GF-D8 (cell line): Measurements from ENCODE around the gene VPS33B.
"Not testable (repeated sequence)": the region's sequence is repeated elsewhere in the genome, so short reads cannot be mapped to it uniquely, and the experiment has no call there.

Source experiments
- DNase-seq: peaks from one replicate; lab custom pipeline; 2025; lab: John Stamatoyannopoulos, UW

VPS33B gene

DNA sequence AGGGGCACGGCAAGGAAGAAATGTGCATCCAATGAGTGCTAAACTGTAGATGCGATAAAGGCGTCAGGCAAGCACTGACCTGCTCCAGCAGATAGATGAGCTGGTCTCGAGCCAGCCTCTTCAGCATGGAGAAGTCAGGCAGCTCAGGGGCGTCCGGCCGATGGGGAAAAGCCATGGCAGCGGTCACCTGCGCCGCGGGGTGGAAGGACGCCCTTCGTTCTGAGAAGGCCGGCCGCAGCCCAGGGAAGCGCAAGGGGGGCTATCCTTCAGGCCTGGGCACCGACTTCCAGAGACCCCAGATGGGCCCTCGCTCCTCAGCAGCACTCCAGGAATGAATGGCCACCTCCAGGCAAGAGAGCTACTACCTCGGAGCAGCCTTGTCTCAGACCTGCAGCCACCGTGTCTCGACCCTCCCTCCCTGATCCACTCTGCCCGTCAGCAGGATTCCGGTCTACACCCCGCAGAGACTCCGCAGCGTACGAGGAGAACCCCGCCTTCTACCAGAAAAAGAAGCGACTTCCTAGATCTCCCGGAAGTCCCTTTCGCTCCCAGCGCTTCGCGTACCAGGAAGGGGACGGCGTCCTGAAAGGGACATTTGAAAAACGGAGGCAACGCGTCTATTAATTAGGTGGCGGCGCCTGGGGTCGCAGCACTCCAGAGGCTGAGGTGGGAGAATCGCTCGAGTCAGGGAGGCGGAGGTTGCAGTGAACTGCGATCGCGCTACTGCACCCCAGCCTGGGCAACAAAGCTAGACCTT is at the start of gene VPS33B:
Gene VPS33B, minus strand, starts transcription at position 520 of the 757 bp plus-strand sequence. Its CDS starts 345 bp downstream, at position 175.
- DNase-seq, result peak; percentile 80

GRCh38 chr15:91072161-91072560 is 49.8 kb upstream of the VPS33B start:
- DNase-seq, result no peak

DNA sequence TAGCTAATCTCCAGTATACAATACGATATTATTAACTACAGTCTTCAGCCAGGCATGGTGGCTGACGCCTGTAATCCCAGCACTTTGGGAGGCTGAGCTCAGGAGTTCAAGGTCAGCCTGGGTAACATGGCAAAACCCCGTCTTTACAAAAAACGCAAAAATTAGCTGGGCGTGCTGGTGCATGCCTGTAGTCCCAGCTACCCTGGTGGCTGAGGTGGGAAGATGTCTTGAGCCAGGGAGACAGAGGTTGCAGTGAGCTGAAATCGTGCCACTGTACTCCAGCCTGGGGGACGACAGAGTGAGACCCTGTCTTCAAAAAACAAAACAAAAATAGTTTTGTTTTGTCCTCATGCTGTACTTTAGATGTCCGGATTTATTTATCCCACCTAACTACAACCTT is 48.5 kb upstream of the VPS33B start:
- no peak for DNase-seq

DNA sequence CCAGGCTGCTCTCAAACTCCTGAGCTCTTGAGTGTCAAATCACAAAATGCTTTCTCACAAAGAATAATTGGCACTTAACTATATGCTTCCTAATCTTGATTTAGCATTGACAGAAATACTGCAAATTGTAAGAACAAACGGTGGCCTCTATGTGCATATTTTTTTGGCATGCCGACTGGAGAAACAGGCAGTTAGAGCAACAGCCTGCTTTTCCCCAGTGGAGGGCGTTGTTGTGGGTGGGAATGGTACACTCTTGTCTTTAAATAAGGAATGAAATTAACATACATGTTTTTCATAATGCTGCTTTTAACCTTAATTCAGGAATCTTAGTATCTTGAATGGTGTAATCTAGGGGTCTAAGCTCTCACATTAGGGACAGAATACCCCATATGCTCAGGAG is 46.6 kb upstream of the VPS33B start:
- DNase-seq, result no peak

GRCh38 chr15:91068436-91068835 is 46.0 kb upstream of the VPS33B start:
- DNase-seq, result no peak

DNA sequence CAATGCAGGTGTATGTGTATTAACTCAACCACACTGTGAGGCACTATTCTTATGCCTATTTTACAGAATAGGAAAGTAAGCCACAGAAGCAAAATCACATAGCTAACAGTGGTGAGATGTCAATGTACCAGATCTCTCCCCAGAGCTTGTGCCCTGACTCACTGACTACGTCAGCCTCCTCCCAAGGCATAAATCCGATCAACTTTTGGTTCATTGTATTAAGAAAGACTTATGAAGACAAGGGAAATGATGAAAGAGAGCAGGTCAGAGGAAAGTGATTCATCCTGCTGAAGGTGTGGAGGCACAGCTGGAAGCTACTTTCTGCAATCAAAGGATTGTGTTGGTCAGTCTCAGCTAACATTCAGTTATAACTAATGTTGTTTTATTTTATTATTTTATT is 44.6 kb upstream of the VPS33B start:
- DNase-seq, result no peak

- no peak for DNase-seq
Measured at GRCh38 chr15:91065505-91065904, 43.1 kb upstream of the VPS33B start.

DNA sequence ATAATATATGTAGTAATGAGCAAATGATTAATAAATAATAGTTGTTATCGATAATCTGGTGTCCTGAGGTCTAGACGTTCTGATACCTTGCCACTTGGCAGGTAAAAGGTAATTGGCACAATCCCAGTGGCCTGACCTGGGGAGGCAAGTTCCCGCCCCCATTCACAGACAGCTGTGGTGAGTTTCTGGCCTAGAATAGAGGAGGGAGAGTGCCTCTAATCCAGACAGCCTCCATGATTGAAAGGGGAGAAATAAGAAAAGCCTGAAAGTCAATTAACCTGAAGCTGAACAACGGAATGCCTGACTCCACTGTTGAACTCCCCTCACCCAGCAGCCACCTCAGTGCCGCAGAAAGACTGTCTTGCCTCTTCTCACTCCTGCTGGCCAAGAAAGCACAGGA is 39.6 kb upstream of the VPS33B start:
- DNase-seq, result no peak

DNA sequence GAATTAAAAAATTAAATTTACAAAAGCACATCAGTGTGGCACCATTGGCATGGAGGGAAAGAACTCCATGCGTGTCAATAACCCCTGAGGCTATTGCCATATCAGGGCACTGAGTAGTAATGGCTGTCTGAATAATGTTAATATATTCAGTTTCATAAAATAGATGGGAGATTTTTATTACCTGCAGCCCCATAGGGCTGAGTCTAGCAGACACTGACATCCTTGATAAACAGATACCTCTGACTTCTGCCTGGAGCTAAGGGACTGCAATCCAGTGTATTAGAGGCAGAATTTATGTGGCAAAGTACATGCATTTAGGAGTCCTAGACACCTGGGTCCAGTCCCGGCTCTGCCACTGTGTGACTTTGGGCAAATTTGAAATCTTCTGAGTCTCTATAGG is 38.8 kb upstream of the VPS33B start:
- no peak for DNase-seq

- DNase-seq, result peak; percentile 9
Measured at GRCh38 chr15:91055548-91056331, 33.3 kb upstream of the VPS33B start.

GRCh38 chr15:91054816-91055215 is 32.4 kb upstream of the VPS33B start:
- DNase-seq, result no peak

DNA sequence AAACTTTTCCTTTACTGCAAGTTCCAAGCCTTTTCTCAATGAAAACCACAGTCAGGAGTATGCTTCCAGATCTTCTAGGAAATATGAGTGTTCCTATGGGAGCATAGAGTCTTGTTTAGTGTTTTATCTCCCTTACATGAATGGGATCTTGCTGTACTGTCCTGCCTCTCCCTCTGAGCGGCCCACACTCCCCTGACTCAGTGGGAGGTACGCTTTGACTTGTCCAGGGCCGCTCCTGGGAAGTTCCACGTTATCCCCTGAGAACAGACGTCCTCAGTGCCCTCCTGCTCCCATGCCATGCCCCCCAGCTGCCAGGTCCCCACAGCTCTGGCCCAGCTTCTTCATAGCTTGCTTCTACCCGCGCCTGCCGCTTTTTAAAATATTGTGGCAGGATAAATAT is 28.9 kb upstream of the VPS33B start:
- no peak for DNase-seq

- no peak for DNase-seq
Measured at GRCh38 chr15:91050128-91050455, 27.7 kb upstream of the VPS33B start.

DNA sequence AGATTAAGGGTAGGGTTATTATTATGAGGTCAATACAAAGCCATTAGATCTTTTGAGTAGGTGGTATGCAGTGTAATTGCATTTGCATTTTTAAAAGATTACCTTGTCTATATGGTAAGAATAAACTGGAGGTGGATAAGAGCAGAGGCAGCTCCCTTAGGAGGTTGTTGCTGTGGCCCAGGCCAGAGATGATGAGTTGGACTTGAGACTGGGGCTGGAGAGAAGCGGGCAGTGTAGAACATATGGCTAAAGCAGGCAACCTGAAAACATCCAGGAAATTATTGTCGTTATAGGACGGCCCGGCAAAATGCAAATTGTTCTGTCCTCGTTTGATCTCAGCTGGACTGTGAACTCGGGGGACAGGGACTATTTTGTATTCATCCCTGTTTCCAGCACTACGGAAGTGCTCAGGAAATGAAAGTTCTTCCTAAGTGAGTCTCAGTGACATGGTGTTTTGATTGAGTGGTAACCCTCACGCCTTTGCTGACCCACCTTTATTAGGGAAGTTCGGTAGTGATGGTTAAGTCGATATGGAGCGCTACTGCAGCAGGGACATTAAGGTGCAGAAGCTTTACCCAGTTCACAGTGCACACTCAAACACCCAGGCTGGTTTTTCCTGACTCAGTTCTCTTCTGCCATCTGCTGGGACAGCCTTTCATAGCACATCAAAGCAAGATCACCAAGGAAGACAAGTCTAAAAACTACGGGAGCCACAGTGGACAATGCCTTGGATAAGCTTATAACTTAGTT is 27.2 kb upstream of the VPS33B start:
- DNase-seq, result peak; percentile 28

DNA sequence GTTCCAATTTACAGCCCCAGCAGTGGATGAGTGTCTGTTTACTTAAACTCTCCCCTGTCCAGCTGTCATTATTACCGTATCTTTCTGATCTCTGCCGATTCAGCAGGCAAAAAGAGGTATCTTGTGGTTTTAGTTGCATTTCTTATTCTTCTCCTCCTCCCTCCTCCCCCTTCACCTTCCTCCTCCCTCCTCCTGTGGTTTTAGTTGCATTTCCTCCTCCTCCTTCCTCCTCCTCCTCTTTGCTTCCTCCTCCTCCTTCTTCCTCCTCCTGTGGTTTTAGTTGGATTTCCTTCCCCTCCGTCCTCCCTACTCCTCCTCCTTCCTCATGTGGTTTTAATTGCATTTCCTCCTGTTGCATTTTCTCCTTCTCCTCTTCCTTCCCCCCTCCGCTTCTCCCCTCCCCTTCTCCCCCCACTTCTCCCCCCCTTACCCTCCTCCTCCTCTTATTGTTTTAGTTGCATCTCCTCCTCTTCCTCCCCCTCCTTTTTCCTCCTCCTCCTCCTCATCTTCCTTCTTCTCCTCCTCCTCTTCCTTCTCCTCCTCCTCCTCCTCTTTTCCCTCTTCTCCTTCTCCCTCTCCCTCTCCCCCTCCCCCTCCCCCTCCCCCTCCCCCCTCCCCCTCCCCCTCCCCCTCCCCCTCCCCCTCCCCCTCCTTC is 25.3 kb upstream of the VPS33B start:
- DNase-seq, result peak; percentile 70

GRCh38 chr15:91046056-91046455 is 23.7 kb upstream of the VPS33B start:
- not testable (repeated sequence) for DNase-seq

DNA sequence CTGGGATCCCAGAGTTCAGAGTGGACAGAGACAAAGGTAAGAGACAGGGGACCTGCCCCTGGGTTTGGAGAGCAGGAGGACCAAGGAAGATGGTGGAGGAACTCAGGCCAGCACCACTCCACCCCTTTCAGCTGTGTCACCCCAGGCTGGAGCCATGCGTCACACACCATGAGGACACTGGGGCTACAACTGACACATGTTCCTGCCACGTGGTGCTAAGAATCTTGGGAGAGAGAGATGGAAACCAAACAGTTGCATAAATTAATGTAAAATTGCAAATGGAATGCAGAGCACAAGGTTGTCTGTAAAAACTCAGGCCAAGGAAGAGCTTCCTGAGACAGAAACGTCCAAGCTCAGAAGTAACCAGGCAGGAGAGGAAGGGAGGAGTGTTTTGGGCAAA is 22.7 kb upstream of the VPS33B start:
- DNase-seq, result no peak

DNA sequence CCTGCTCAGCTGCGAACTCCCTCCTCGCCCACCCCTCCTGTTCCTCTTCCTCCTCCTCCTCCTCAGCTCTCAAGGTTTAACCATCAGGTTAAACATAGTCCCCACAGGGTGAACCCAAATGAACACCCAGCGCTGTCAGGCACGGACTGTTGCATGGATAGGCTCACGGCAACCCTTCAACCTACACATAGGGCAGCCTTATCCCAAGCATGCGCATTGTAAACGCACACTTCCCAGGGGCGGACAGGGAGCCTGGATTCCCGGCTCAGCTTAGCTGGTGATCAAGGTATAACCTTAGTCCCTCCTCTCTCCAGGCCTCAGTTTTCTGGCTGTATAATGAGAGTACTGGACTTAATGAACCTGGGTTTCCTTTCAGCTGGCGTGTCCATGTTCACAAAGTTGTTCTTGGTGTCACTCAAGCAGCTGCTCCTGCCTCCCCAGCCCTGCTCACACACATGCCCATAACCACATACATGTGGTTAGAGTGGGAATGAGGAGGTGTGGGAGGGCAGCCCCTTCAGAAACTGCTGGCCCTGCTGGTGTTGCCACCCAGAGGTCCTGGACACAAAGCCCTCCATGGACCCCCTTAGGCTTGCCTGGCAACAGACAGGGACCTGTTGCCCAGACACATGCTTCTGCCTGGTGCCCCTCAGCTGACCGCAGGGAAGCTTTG is 20.9 kb upstream of the VPS33B start:
- DNase-seq, result no peak

DNA sequence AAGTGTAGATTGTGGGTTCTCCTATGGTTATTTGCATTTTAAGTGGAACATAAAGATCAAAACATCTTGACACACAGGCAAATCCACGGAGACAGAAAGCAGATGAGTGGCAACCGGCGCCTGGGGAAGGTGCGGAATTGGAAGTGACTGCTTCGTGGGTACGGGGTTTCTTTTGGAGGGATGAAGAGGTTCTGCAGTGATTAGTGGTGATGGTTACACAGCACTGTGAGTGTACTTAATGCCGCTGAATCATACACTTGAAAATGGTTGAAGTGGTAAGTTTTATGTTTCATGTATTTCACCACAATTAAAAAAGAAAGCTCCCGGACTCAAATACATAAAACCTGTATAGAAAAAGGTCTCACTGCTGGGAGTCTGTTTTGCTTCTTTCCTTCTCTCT is 18.5 kb upstream of the VPS33B start:
- no peak for DNase-seq

- no peak for DNase-seq
Measured at GRCh38 chr15:91039996-91040395, 17.6 kb upstream of the VPS33B start.

DNA sequence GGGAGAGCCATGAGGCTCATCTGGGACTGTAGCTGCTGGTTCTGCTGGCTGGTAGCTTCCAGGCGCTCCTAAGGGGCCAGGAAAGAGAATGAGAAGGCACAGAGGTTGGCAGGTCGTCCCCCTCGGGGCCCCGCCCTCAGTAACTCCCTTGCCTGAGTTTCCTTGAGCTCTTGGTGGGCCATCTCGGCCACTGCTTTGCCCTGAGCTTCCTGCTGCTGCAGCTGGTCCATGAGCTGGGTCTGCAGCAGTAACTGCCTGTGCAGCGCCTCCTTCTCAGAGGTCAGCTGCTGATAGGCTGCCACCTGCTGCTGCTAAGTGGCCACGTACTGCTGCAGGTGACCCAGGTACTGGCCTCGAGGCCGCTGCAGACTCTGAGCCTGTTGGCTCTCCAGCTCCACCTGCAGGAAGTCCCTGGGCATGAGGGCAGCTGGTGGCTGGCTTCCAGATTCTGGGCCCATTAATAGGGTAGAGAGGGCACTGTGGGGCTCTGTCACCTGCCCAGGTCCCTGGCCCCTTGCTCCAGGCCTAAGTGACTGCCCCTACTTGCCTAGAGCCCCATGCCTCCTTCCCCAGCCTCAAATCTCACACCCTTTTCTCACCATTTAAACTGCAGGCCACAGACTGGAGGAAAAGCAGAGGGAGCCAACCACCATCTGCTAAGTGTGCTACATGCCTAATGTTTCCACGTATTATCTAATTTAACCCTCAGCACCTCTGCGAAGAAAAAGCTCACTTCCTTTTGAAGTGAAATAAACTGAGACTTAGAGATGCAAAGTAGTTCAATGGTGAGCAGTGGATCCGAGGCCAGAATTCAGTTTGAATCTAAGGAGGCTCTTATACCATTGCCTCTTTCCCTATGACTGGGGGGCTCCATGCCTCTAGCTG is 10.8 kb upstream of the VPS33B start:
- no peak for DNase-seq
